ENCODE data around the gene SLC6A6.

GRCh38 chr3:14397046-14397445 is 5.4 kb upstream of the SLC6A6 start:
- TF ChIP-seq CTCF (IDR thresholded peaks at IDR 0.05; ENCODE audit: low read length) (no peak), EZH2 (optimal IDR thresholded peaks at IDR 0.05; ENCODE audit: low read depth, low read length) (no peak)
